A549 (cell line): ENCODE measurements around the gene CLDN34. TPM values are rescaled to one million over a fixed set of nuclear protein-coding genes. Genes with fewer than 3 reads are reported as not detected.
A peak's percentile ranks its signal among the peaks of the same experiment; 100 is the strongest.

Source experiments
- ATAC-seq, 2 experiments: fragments of 200-7000 bp in 1 of 2; fragments of >200 bp in 1 of 2; cut with Nextera tagmentation in 1 of 2; cut with Tn5 transposase in 1 of 2; 3 replicates each; pipeline versions ENCODE4 v1.8.0 to v1.9.1; 2018 to 2020; ENCODE audit warnings: mild to moderate bottlenecking in 1 of 2, moderate library complexity in 1 of 2
- CTCF ChIA-PET: fragments of 300-600 bp; sonication (Branson Sonifier 250); formaldehyde crosslinking; extraction: SDS; loops from one replicate; lab custom pipeline; 2021; ENCODE audit warnings: antibody characterized with exemption, inconsistent platforms; lab: Yijun Ruan, JAX
- POLR2A ChIA-PET: fragments of 350-600 bp; formaldehyde crosslinking; extraction: SDS; loops from one replicate; lab custom pipeline; 2021; ENCODE audit warnings: antibody characterized with exemption, inconsistent platforms; lab: Yijun Ruan, JAX
- DNase-seq, 2 experiments: peaks; one replicate each; pipeline versions ENCODE4 v3.0.0 to v3.0.0-alpha.2; 2011 to 2016; ENCODE audit warnings: low read depth in 1 of 2, low spot score in 1 of 2
- FAIRE-seq: peaks from 2 replicates; lab custom pipeline; 2011; peaks lifted over from hg19 to GRCh38; lab: Jason Lieb, UNC
- H3K27ac ChIP-seq, 2 experiments: fragments of >200 bp; sonication (Bioruptor Twin); formaldehyde crosslinking; 3 replicates each; pipeline ENCODE4 v1.5.1; 2016 to 2017
- H3K4me1 ChIP-seq: fragments of >200 bp; sonication (Bioruptor Twin); formaldehyde crosslinking; 3 replicates; pipeline ENCODE4 v1.6.1; 2016
- H3K4me2 ChIP-seq: fragments of >200 bp; sonication (Bioruptor Twin); formaldehyde crosslinking; 3 replicates; pipeline ENCODE4 v1.6.1; 2016
- H3K4me3 ChIP-seq: fragments of >200 bp; sonication (Bioruptor Twin); formaldehyde crosslinking; 3 replicates; pipeline ENCODE4 v1.5.1; 2016
- H3K9me3 ChIP-seq: fragments of >200 bp; sonication (Bioruptor Twin); formaldehyde crosslinking; 3 replicates; pipeline ENCODE4 v1.6.1; 2016
- BCL3 ChIP-seq: fragments of >200 bp; sonication (Bioruptor Twin); formaldehyde crosslinking; IDR thresholded peaks from 3 replicates; pipeline ENCODE4 v1.6.1; 2016
- CBX2 ChIP-seq: fragments of 200-600 bp; sonication (generic); IDR thresholded peaks from 2 replicates; pipeline ENCODE4 v1.6.1; 2016; ENCODE audit warnings: low read depth, mild to moderate bottlenecking, borderline replicate concordance
- CEBPB ChIP-seq, 2 experiments: fragments of >200 bp in 1 of 2; sonication (Bioruptor Twin) in 1 of 2; formaldehyde crosslinking in 1 of 2; IDR thresholded peaks; 2 replicates each; pipeline ENCODE4 v1.6.1; 2012 to 2016
- ELK1 ChIP-seq: fragments of 150-350 bp; IDR thresholded peaks from 2 replicates; pipeline ENCODE4 v1.6.1; 2014; ENCODE audit warnings: low read depth, mild to moderate bottlenecking, low read length
- FOSL2 ChIP-seq, 2 experiments: fragments of 450-650 bp in 1 of 2; fragments of >200 bp in 1 of 2; sonication (Bioruptor Twin) in 1 of 2; formaldehyde crosslinking; IDR thresholded peaks; 2 replicates each; pipeline versions ENCODE4 v1.5.0 to v1.6.1; 2016 to 2020; ENCODE audit warnings: mild to moderate bottlenecking in 1 of 2, moderate library complexity in 1 of 2
- GATA3 ChIP-seq: IDR thresholded peaks from 2 replicates; pipeline ENCODE4 v1.6.1; 2012; ENCODE audit warnings: borderline replicate concordance
- HES2 ChIP-seq: fragments of >200 bp; sonication (Bioruptor Twin); formaldehyde crosslinking; IDR thresholded peaks from 2 replicates; pipeline ENCODE4 v1.6.1; 2016
- HEYL ChIP-seq: fragments of 250-450 bp; sonication (Bioruptor Pico); IDR thresholded peaks from 2 replicates; pipeline ENCODE4 v1.8.0; 2021; ENCODE audit warnings: mild to moderate bottlenecking, moderate library complexity
- HOXB13 ChIP-seq: fragments of 250-450 bp; sonication (Bioruptor Pico); IDR thresholded peaks from 2 replicates; pipeline ENCODE4 v1.5.0; 2020; ENCODE audit warnings: low read depth, mild to moderate bottlenecking, moderate library complexity
- KDM5A ChIP-seq: fragments of 200-600 bp; sonication (generic); IDR thresholded peaks from 2 replicates; pipeline ENCODE4 v1.6.1; 2016; ENCODE audit warnings: antibody characterized with exemption, mild to moderate bottlenecking
- MAFK ChIP-seq: fragments of 450-650 bp; IDR thresholded peaks from 2 replicates; pipeline ENCODE4 v1.6.1; 2014; ENCODE audit not compliant: partially characterized antibody
- NFE2L2 ChIP-seq: fragments of 150-350 bp; conservative IDR thresholded peaks from 2 replicates; pipeline ENCODE4 v1.6.1; 2014; ENCODE audit warnings: low read length
- NPAS2 ChIP-seq: fragments of 250-450 bp; sonication (Bioruptor Pico); IDR thresholded peaks from 2 replicates; pipeline ENCODE4 v1.8.0; 2022; ENCODE audit warnings: mild to moderate bottlenecking, moderate library complexity, borderline replicate concordance
- POLR2A ChIP-seq: IDR thresholded peaks from 2 replicates; pipeline ENCODE4 v1.6.1; 2012; ENCODE audit warnings: mild to moderate bottlenecking, low read length
- RAD21 ChIP-seq, 2 experiments: fragments of >200 bp in 1 of 2; sonication (Bioruptor Twin) in 1 of 2; formaldehyde crosslinking in 1 of 2; IDR thresholded peaks in 1 of 2; conservative IDR thresholded peaks in 1 of 2; 2 replicates in 1 of 2; 3 replicates in 1 of 2; pipeline ENCODE4 v1.6.1; 2012 to 2018; ENCODE audit warnings: inconsistent platforms in 1 of 2
- REST ChIP-seq: fragments of 200-600 bp; sonication (generic); IDR thresholded peaks from 2 replicates; pipeline ENCODE4 v1.6.1; 2016; ENCODE audit warnings: antibody characterized with exemption, mild to moderate bottlenecking, moderate library complexity
- SMC3 ChIP-seq: fragments of >200 bp; sonication (Bioruptor Twin); formaldehyde crosslinking; IDR thresholded peaks from 3 replicates; pipeline ENCODE4 v1.6.1; 2018; ENCODE audit warnings: inconsistent platforms
- USF2 ChIP-seq: fragments of 450-650 bp; IDR thresholded peaks from 2 replicates; pipeline ENCODE4 v1.6.1; 2014; ENCODE audit warnings: antibody characterized with exemption
- whole genome bisulfite sequencing: methylation state at CpG from one replicate; pipeline ENCODE4 v1.1.6; 2017; ENCODE audit errors: missing lambda C conversion rate; 5-methylcytosine and 5-hydroxymethylcytosine counted together
- polyA plus RNA-seq, 4 experiments: library from polyadenylated mRNA; depleted of rRNA in 3 of 4; stranded (reverse); fragments of >200 nt; fragmentation: RNase III in 1 of 4; extraction: RNeasy Plus Mini Kit Qiagen cat#74134 plus additional on column Dnase treatment in 1 of 4; gene quantifications; 2 replicates in 3 of 4; 3 replicates in 1 of 4; pipeline ENCODE4 v1.2.3, GENCODE V29; 2011 to 2017

CLDN34 gene
- polyA plus RNA-seq, 2 of the 4 experiments (the other 2 are of a cell fraction), result not detected

- H3K27ac ChIP-seq, result no peak overlapping the region
- H3K4me1 ChIP-seq, result no peaks in the 10 kb centered on the region
- CTCF ChIA-PET, result interaction anchor here (0.6 to 0.9 kb wide), 2 partner anchors 62 to 620 kb away, joined by 4 read pairs; no protein-coding TSS in a partner anchor
- TF ChIP-seq HES2, result no peak
- no peak for TF ChIP-seq HEYL
- TF ChIP-seq HOXB13 (CRISPR knock-in tag), result no peak
- no peak for TF ChIP-seq BCL3
- TF ChIP-seq NPAS2 (CRISPR knock-in tag), result no peak
- TF ChIP-seq NFE2L2, result no peak
- no peak for TF ChIP-seq RAD21 (conservative IDR thresholded peaks at IDR 0.05 in 1 of 2, IDR thresholded peaks at IDR 0.05 in 1 of 2)
- no peak for TF ChIP-seq POLR2A
- no peak for TF ChIP-seq GATA3
- TF ChIP-seq KDM5A, result no peak
- TF ChIP-seq, all 56 proteins: peak for 0
- ATAC-seq (no peak), DNase-seq (no peak), FAIRE-seq (no peak)
- no peak overlapping the region for H3K4me2 ChIP-seq
- H3K4me3 ChIP-seq, result no peak overlapping the region
- POLR2A ChIA-PET, result no interaction called here
- WGBS, result 69% methylated on average over 8 of the region's 9 CpGs
- H3K9me3 ChIP-seq, result no peaks in the 10 kb centered on the region
These were observed 41.2 kb upstream of the CLDN34 start for GRCh38 chrX:9926002-9926401.

GRCh38 chrX:9927698-9928482, 39.3 kb upstream of the CLDN34 start:
- 41% methylated on average over 7 of the region's 11 CpGs for WGBS
- H3K9me3 ChIP-seq, result no peaks in the 10 kb centered on the region

More at GRCh38 chrX:9927698-9928482, 39.3 kb upstream of the CLDN34 start:
- Histone ChIP-seq H3K4me1 (no peaks in the 10 kb centered on the region), H3K4me2 (no peak overlapping the region), H3K4me3 (no peak overlapping the region), H3K27ac (no peak overlapping the region)
- TF ChIP-seq CEBPB (IDR thresholded peaks at IDR 0.05), result no peak
- TF ChIP-seq SMC3, result no peak
- TF ChIP-seq REST, result no peak
- no peak for TF ChIP-seq MAFK
- no peak for TF ChIP-seq BCL3
- TF ChIP-seq USF2, result no peak
- no peak for TF ChIP-seq FOSL2 (IDR thresholded peaks at IDR 0.05)
- TF ChIP-seq FOSL2 (CRISPR knock-in tag; IDR thresholded peaks at IDR 0.05), result no peak
- TF ChIP-seq CBX2, result no peak
- TF ChIP-seq ELK1, result no peak
- POLR2A ChIA-PET, result no interaction called here
- FAIRE-seq (no peak), ATAC-seq (peak in 1 of 2 experiments; percentile 24; a peak in 1 of 6 replicates), DNase-seq (no peak)
- CTCF ChIA-PET, result no interaction called here
